Uterus (tissue), 2 donors: ENCODE results near the gene DET1.

Experiments used
- CTCF ChIP-seq, 4 experiments: fragments of 200-600 bp in 2 of 4; fragments of 450-650 bp in 2 of 4; sonication (generic) in 2 of 4; IDR thresholded peaks; one replicate each; pipeline ENCODE4 v1.5.1; 2016 to 2019; ENCODE audit warnings: antibody characterized with exemption in 4 of 4, mild to moderate bottlenecking in 2 of 4, moderate library complexity in 1 of 4
- POLR2A ChIP-seq, 2 donors: fragments of 450-650 bp; IDR thresholded peaks; one replicate each; pipeline ENCODE4 v1.6.1; 2016; ENCODE audit warnings: antibody characterized with exemption in 2 of 2, mild to moderate bottlenecking in 1 of 2, moderate library complexity in 1 of 2

GRCh38 chr15:88511161-88511560, 35.3 kb downstream of the DET1 start:
- TF ChIP-seq CTCF (IDR thresholded peaks at IDR 0.05) (no peak), POLR2A (IDR thresholded peaks at IDR 0.05) (no peak)
